Spleen (tissue), 11 donors: ENCODE results near the gene CREB3L2. TPM values are rescaled to one million over a fixed set of nuclear protein-coding genes. Genes with fewer than 3 reads are reported as not detected.
A peak's percentile ranks its signal among the peaks of the same experiment; 100 is the strongest.

Source experiments
- DNase-seq: peaks from one replicate; pipeline ENCODE4 v3.0.0-alpha.2; 2020
- H3K27ac ChIP-seq, 8 donors: fragments of 200-600 bp; sonication (generic) in 7 of 8; 1 replicate in 4 of 8; 2 replicates in 4 of 8; pipeline versions ENCODE4 v1.5.0 to v1.8.0; 2016 to 2021; ENCODE audit warnings: inconsistent platforms in 4 of 8, mild to moderate bottlenecking in 4 of 8, moderate library complexity in 1 of 8
- H3K27me3 ChIP-seq, 7 donors: fragments of 200-600 bp; sonication (generic) in 6 of 7; replicated peaks in 1 of 7; 1 replicate in 4 of 7; 2 replicates in 3 of 7; pipeline versions ENCODE4 v1.5.0 to v1.8.0; 2016 to 2021; ENCODE audit warnings: inconsistent platforms in 3 of 7, mild to moderate bottlenecking in 1 of 7
- H3K36me3 ChIP-seq, 6 donors: fragments of 200-600 bp; sonication (generic) in 5 of 6; 1 replicate in 4 of 6; 2 replicates in 2 of 6; pipeline versions ENCODE4 v1.5.0 to v1.8.0; 2016 to 2021; ENCODE audit warnings: inconsistent platforms in 2 of 6
- H3K4me1 ChIP-seq, 6 donors: fragments of 200-600 bp; sonication (generic) in 5 of 6; 1 replicate in 3 of 6; 2 replicates in 3 of 6; pipeline versions ENCODE4 v1.5.0 to v1.8.0; 2016 to 2021; ENCODE audit warnings: inconsistent platforms in 3 of 6
- H3K4me3 ChIP-seq, 8 donors: fragments of 200-600 bp; sonication (generic) in 7 of 8; 1 replicate in 4 of 8; 2 replicates in 4 of 8; pipeline versions ENCODE4 v1.5.0 to v1.8.0; 2016 to 2021; ENCODE audit warnings: inconsistent platforms in 4 of 8, mild to moderate bottlenecking in 4 of 8, moderate library complexity in 2 of 8
- H3K9me3 ChIP-seq, 8 donors: fragments of 200-600 bp; sonication (generic) in 7 of 8; 1 replicate in 4 of 8; 2 replicates in 4 of 8; pipeline versions ENCODE4 v1.5.0 to v1.8.0; 2016 to 2021; ENCODE audit warnings: inconsistent platforms in 4 of 8
- POLR2A ChIP-seq, 3 donors: fragments of 450-650 bp; IDR thresholded peaks; one replicate each; pipeline ENCODE4 v1.5.1; 2017; ENCODE audit warnings: antibody characterized with exemption in 3 of 3, mild to moderate bottlenecking in 1 of 3
- POLR2AphosphoS5 ChIP-seq, 3 donors: sonication (generic); formaldehyde crosslinking; IDR thresholded peaks; one replicate each; pipeline ENCODE4 v1.5.1; 2017; ENCODE audit warnings: antibody characterized with exemption in 3 of 3
- WGBS, 5 donors: extraction: QIAGEN DNeasy Blood & Tissue Kit in 3 of 5; methylation state at CpG; one replicate each; pipeline versions ENCODE4 v1.1.5 to v1.1.7; 2013 to 2018; 5-methylcytosine and 5-hydroxymethylcytosine counted together
- intact Hi-C: fragments of 100-400 bp; cut with DNase I; formaldehyde crosslinking; loops from one replicate; pipeline ENCODE4 v1.15.0; 2023; ENCODE audit warnings: low total_unique reads
- polyA plus RNA-seq, 3 donors: library from polyadenylated mRNA; stranded (reverse); fragments of 200-250 nt; gene quantifications; one replicate each; pipeline ENCODE4 v1.2.1, GENCODE V29; 2013
- total RNA-seq, 7 donors: library from RNA; depleted of rRNA in 3 of 7; stranded (reverse); fragments of >200 nt in 3 of 7; fragmentation: NEBNext Ultra II Directional in 4 of 7; extraction: Animal tissue kit (Norgen Biotek cat#: 25700) in 4 of 7; gene quantifications; one replicate each; pipeline versions ENCODE4 v1.1.0 to v1.2.1, GENCODE V29; 2016 to 2021
- TF ChIP-seq, protein P1 (sequence below), 11 experiments: fragments of 200-600 bp in 7 of 11; fragments of 450-650 bp in 4 of 11; sonication (generic) in 4 of 11; IDR thresholded peaks in 8 of 11; conservative IDR thresholded peaks in 3 of 11; 1 replicate in 7 of 11; 2 replicates in 4 of 11; pipeline versions ENCODE4 v1.4.0 to v1.8.0; 2016 to 2021; ENCODE audit warnings: antibody characterized with exemption in 11 of 11, inconsistent platforms in 4 of 11, mild to moderate bottlenecking in 1 of 11
- donor health status: healthy with polysubstance abuse.
- donor health status: DM: no; HTN: no; CAD: no; lungs with moderate emphysema.
- donor health status: DM: no; HTN: no; CAD: no.
- donor health status: Bipolar disorder and iron deficiency.
- donor health status: healthy.
- donor health status: DM: no; HTN: no; CAD: no.
- donor health status: DM: yes; HTN: yes; CAD: no.

CREB3L2 gene
- total and polyA plus RNA-seq, 10 donors, result 3.5 to 68.4 (median 42.4) TPM

DNA sequence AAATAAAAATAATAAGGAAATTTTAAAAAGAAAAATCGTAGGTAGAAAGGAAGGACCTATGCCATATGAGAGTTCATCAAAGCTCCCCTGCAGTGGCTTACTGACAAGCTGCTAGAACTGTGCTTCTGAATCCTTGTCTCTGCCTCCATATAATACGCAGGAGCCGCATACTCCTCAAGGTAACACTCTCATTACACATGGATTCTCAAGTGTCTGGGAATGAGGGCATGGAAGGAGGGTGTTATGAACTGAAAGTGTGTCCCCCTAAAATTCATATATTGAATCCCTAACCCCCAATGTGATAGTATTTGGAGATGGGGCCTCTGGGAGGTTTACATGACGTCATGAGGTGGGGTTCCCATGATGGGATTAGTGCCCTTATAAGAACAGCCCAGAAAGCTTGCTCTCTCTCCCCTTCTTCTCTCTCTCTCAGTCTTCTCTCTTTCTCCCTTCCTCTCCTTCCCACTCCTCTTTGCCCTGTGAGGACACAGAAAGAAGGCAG, 35.2 kb downstream of the CREB3L2 start:
- Histone ChIP-seq H3K36me3 (no peaks in the 10 kb centered on the region), H3K9me3 (no peaks in the 10 kb centered on the region), H3K4me3 (no peak overlapping the region), H3K27me3 (no peaks in the 10 kb centered on the region), H3K27ac (peak overlapping the region in 1 of 8 donors; percentile 22), H3K4me1 (peaks cover 4 to 53% (median 28%) of the 10 kb centered on the region in 6 donors)
- WGBS, 5 donors, result 70 to 87% (median 85%) methylated on average over 4 of the region's 4 CpGs
- intact Hi-C loops, result no loop called here
- no peak for DNase-seq
- TF ChIP-seq, protein P1, sequence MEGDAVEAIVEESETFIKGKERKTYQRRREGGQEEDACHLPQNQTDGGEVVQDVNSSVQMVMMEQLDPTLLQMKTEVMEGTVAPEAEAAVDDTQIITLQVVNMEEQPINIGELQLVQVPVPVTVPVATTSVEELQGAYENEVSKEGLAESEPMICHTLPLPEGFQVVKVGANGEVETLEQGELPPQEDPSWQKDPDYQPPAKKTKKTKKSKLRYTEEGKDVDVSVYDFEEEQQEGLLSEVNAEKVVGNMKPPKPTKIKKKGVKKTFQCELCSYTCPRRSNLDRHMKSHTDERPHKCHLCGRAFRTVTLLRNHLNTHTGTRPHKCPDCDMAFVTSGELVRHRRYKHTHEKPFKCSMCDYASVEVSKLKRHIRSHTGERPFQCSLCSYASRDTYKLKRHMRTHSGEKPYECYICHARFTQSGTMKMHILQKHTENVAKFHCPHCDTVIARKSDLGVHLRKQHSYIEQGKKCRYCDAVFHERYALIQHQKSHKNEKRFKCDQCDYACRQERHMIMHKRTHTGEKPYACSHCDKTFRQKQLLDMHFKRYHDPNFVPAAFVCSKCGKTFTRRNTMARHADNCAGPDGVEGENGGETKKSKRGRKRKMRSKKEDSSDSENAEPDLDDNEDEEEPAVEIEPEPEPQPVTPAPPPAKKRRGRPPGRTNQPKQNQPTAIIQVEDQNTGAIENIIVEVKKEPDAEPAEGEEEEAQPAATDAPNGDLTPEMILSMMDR (IDR thresholded peaks at IDR 0.05 in 8 of 11, conservative IDR thresholded peaks at IDR 0.05 in 3 of 11), result no peak
- TF ChIP-seq POLR2A (IDR thresholded peaks at IDR 0.05), result no peak
- TF ChIP-seq POLR2AphosphoS5 (IDR thresholded peaks at IDR 0.05), result no peak

GRCh38 chr7:137965942-137966640, 35.8 kb downstream of the CREB3L2 start:
- Histone ChIP-seq H3K36me3 (no peaks in the 10 kb centered on the region), H3K27ac (no peak overlapping the region), H3K9me3 (no peaks in the 10 kb centered on the region), H3K4me3 (no peak overlapping the region), H3K27me3 (no peaks in the 10 kb centered on the region), H3K4me1 (peaks cover 4 to 58% (median 28%) of the 10 kb centered on the region in 6 donors)
- 66 to 85% (median 74%) methylated on average over 2 of the region's 2 CpGs for WGBS, 5 donors
- TF ChIP-seq POLR2AphosphoS5 (IDR thresholded peaks at IDR 0.05) (no peak), POLR2A (IDR thresholded peaks at IDR 0.05) (no peak)
- TF ChIP-seq, protein P1 (IDR thresholded peaks at IDR 0.05 in 8 of 11, conservative IDR thresholded peaks at IDR 0.05 in 3 of 11), result no peak
- DNase-seq, result no peak
- intact Hi-C loops, result no loop called here

GRCh38 chr7:137964824-137965545, 36.9 kb downstream of the CREB3L2 start:
- Histone ChIP-seq H3K27me3 (no peaks in the 10 kb centered on the region), H3K4me1 (peaks cover 4 to 50% (median 22%) of the 10 kb centered on the region in 6 donors), H3K27ac (no peak overlapping the region), H3K9me3 (no peaks in the 10 kb centered on the region), H3K4me3 (no peak overlapping the region), H3K36me3 (no peaks in the 10 kb centered on the region)
- intact Hi-C loops, result no loop called here
- 91 to 95% (median 92%) methylated on average over 14 of the region's 14 CpGs for WGBS, 5 donors
- TF ChIP-seq, protein P1 (IDR thresholded peaks at IDR 0.05 in 8 of 11, conservative IDR thresholded peaks at IDR 0.05 in 3 of 11), result no peak
- TF ChIP-seq POLR2A (IDR thresholded peaks at IDR 0.05) (no peak), POLR2AphosphoS5 (IDR thresholded peaks at IDR 0.05) (no peak)
- DNase-seq, result no peak
